Neural cell (in vitro differentiated cells): Measurements from ENCODE around the gene ARF4.

Experiments
- EP300 ChIP-seq: fragments of 450-650 bp; conservative IDR thresholded peaks from 2 replicates; pipeline ENCODE4 v1.6.1; 2014; ENCODE audit warnings: antibody characterized with exemption, mild to moderate bottlenecking, moderate library complexity; ENCODE audit not compliant: poor library complexity, severe bottlenecking
- EZH2 ChIP-seq: fragments of 200-600, 300-800 bp; shearing (Covaris generic), sonication (generic); IDR thresholded peaks from 2 replicates; pipeline ENCODE4 v1.6.1; 2014; ENCODE audit warnings: antibody characterized with exemption, low read length, borderline replicate concordance, mild to moderate bottlenecking; ENCODE audit not compliant: insufficient read depth, poor library complexity, severe bottlenecking
- MXI1 ChIP-seq: fragments of 450-650 bp; conservative IDR thresholded peaks from 2 replicates; pipeline ENCODE4 v1.6.1; 2014; ENCODE audit warnings: antibody characterized with exemption, mild to moderate bottlenecking; ENCODE audit not compliant: poor library complexity, severe bottlenecking
- POLR2AphosphoS5 ChIP-seq: IDR thresholded peaks from 2 replicates; pipeline ENCODE4 v1.6.1; 2012
- RAD21 ChIP-seq: fragments of 450-650 bp; conservative IDR thresholded peaks from 2 replicates; pipeline ENCODE4 v1.6.1; 2014; ENCODE audit warnings: antibody characterized with exemption, mild to moderate bottlenecking, moderate library complexity
- SMC3 ChIP-seq: fragments of 450-650 bp; conservative IDR thresholded peaks from 2 replicates; pipeline ENCODE4 v1.6.1; 2014; ENCODE audit warnings: antibody characterized with exemption, mild to moderate bottlenecking, moderate library complexity; ENCODE audit not compliant: poor library complexity
- TAF1 ChIP-seq: IDR thresholded peaks from 2 replicates; pipeline ENCODE4 v1.6.1; 2012; ENCODE audit warnings: low read depth
- TF ChIP-seq, protein P1 (sequence below): IDR thresholded peaks from 2 replicates; pipeline ENCODE4 v1.6.1; 2012; ENCODE audit warnings: borderline replicate concordance
- TF ChIP-seq, protein P2 (sequence below): fragments of 450-650 bp; IDR thresholded peaks from 2 replicates; pipeline ENCODE4 v1.5.1; 2014; ENCODE audit warnings: antibody characterized with exemption, mild to moderate bottlenecking, moderate library complexity; ENCODE audit not compliant: poor library complexity, severe bottlenecking

DNA sequence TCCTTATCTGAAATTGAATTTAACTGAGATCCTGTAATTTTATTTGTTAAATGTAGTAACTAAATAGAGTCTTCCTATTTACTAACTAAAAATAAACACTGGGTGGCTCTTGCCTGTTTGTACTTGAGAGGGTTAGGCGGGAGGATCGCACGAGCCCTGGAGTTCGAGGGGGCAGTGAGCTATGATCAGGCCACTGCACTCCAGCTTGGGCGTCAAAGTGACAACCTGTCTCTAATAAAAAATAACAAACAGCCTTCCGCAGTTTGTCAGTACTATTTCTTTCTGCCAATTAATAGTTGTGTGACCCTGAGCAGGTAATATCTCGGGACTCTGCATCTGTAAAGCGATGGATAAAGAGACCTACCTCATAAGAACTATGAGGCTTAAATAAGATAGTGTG, 41.8 kb downstream of the ARF4 start:
- TF ChIP-seq TAF1 (no peak), EZH2 (no peak), RAD21 (no peak), POLR2AphosphoS5 (no peak), EP300 (no peak), SMC3 (no peak), MXI1 (no peak)
- TF ChIP-seq, protein P1, sequence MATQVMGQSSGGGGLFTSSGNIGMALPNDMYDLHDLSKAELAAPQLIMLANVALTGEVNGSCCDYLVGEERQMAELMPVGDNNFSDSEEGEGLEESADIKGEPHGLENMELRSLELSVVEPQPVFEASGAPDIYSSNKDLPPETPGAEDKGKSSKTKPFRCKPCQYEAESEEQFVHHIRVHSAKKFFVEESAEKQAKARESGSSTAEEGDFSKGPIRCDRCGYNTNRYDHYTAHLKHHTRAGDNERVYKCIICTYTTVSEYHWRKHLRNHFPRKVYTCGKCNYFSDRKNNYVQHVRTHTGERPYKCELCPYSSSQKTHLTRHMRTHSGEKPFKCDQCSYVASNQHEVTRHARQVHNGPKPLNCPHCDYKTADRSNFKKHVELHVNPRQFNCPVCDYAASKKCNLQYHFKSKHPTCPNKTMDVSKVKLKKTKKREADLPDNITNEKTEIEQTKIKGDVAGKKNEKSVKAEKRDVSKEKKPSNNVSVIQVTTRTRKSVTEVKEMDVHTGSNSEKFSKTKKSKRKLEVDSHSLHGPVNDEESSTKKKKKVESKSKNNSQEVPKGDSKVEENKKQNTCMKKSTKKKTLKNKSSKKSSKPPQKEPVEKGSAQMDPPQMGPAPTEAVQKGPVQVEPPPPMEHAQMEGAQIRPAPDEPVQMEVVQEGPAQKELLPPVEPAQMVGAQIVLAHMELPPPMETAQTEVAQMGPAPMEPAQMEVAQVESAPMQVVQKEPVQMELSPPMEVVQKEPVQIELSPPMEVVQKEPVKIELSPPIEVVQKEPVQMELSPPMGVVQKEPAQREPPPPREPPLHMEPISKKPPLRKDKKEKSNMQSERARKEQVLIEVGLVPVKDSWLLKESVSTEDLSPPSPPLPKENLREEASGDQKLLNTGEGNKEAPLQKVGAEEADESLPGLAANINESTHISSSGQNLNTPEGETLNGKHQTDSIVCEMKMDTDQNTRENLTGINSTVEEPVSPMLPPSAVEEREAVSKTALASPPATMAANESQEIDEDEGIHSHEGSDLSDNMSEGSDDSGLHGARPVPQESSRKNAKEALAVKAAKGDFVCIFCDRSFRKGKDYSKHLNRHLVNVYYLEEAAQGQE, result no peak
- TF ChIP-seq, protein P2, sequence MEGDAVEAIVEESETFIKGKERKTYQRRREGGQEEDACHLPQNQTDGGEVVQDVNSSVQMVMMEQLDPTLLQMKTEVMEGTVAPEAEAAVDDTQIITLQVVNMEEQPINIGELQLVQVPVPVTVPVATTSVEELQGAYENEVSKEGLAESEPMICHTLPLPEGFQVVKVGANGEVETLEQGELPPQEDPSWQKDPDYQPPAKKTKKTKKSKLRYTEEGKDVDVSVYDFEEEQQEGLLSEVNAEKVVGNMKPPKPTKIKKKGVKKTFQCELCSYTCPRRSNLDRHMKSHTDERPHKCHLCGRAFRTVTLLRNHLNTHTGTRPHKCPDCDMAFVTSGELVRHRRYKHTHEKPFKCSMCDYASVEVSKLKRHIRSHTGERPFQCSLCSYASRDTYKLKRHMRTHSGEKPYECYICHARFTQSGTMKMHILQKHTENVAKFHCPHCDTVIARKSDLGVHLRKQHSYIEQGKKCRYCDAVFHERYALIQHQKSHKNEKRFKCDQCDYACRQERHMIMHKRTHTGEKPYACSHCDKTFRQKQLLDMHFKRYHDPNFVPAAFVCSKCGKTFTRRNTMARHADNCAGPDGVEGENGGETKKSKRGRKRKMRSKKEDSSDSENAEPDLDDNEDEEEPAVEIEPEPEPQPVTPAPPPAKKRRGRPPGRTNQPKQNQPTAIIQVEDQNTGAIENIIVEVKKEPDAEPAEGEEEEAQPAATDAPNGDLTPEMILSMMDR, result no peak
